ENCODE results near the gene MOGAT2. TPM values are rescaled to one million over a fixed set of nuclear protein-coding genes. Genes with fewer than 3 reads are reported as not detected.

The MOGAT2 gene
- total RNA-seq, 2 donors from 2014 or later = not detected

DNA sequence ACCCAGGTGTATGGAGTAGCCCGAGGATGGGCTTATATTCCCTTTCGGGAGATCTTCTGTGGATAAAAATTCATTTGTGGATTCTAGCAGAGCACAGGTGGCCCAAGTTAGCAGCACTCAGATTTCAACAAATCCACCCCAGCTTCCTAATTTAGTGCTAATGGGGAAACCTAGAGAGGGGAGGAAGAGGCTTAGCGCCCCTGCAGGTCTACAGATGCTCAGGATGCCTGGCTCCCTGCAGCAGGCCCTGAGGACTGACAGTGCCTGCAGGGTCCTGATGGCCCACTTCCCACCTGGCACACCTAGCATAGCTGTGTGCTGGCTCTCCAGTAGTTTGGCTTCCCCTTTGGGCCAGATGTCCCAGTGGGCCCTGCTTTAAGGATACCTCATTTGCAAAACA is 57.4 kb downstream of the MOGAT2 start:
- Histone ChIP-seq H3K27ac (no peak overlapping the region), H3K9me3 (no peaks in the 10 kb centered on the region), H3K4me3 (no peak overlapping the region), H3K4me1 (ENCODE audit: control insufficient read depth in 1 of 2, low read depth in 2 of 2) (no peaks in the 10 kb centered on the region), H3K36me3 (no peaks in the 10 kb centered on the region), H3K27me3 (replicated peaks; ENCODE audit: insufficient read depth) (no peaks in the 10 kb centered on the region)
- ATAC-seq (ENCODE audit: insufficient number of reproducible peaks, low FRiP score, low read depth) (no peak), DNase-seq (ENCODE audit: low spot score) (no peak)
- TF ChIP-seq, protein P1, sequence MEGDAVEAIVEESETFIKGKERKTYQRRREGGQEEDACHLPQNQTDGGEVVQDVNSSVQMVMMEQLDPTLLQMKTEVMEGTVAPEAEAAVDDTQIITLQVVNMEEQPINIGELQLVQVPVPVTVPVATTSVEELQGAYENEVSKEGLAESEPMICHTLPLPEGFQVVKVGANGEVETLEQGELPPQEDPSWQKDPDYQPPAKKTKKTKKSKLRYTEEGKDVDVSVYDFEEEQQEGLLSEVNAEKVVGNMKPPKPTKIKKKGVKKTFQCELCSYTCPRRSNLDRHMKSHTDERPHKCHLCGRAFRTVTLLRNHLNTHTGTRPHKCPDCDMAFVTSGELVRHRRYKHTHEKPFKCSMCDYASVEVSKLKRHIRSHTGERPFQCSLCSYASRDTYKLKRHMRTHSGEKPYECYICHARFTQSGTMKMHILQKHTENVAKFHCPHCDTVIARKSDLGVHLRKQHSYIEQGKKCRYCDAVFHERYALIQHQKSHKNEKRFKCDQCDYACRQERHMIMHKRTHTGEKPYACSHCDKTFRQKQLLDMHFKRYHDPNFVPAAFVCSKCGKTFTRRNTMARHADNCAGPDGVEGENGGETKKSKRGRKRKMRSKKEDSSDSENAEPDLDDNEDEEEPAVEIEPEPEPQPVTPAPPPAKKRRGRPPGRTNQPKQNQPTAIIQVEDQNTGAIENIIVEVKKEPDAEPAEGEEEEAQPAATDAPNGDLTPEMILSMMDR (IDR thresholded peaks at IDR 0.05) = no peak

DNA sequence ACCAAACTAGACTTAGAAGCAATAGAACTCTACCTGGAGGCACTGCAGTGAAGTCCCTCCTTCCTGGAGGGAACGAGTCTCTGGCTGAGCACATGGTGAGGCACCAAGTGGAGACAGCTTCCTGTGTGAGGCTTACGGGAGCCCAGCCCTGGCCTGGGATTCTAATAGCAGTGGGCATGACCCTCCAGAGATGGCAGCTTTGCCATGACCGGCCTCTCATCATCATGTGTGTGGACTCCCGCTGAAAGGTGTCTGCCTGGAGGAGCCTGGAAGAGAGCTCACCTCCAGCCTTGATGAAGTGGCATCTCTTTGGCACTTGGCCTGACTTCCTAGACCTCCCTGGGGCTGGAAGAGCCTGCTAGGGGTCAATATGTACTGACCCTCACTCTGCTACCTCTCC is 58.9 kb downstream of the MOGAT2 start:
- Histone ChIP-seq H3K27me3 (replicated peaks; ENCODE audit: insufficient read depth) (no peaks in the 10 kb centered on the region), H3K4me3 (no peak overlapping the region), H3K9me3 (no peaks in the 10 kb centered on the region), H3K4me1 (ENCODE audit: control insufficient read depth in 1 of 2, low read depth in 2 of 2) (no peaks in the 10 kb centered on the region), H3K27ac (no peak overlapping the region), H3K36me3 (no peaks in the 10 kb centered on the region)
- TF ChIP-seq, protein P1 (IDR thresholded peaks at IDR 0.05) = no peak
- no peak for ATAC-seq (ENCODE audit: insufficient number of reproducible peaks, low FRiP score, low read depth)
- no peak for DNase-seq (ENCODE audit: low spot score)

DNA sequence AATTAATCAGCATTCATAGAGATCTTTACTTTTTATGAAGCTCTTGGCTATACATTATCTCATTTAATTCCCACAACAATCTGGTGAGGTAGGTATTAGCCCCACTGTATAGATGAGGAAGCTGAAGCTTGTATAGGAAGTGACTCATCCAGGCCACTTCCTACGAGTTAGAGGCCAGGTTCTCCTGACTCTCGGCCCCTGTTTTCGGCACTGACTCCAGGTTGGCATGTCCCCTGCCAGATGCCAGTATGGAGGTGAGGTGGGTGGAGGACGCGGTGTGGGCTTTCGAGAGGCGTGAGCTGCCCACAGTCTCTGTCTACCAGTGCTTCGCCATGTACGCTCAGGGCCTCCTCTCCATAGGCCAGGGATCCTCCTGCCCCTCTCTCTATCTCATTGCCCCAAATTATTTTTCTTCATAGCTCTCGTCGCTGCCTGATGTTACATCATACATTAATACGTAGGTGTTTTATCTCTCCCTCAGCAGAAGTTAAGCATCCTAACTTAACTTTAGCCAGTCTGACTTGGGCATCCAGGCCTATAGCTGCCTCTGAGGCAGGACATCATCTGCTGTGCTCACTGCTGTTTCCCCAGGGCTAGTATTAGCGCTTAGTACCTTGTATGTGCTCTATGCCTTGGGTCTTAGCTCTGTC is 59.9 kb downstream of the MOGAT2 start:
- Histone ChIP-seq H3K9me3 (no peaks in the 10 kb centered on the region), H3K27me3 (replicated peaks; ENCODE audit: insufficient read depth) (no peaks in the 10 kb centered on the region), H3K4me1 (ENCODE audit: control insufficient read depth in 1 of 2, low read depth in 2 of 2) (no peaks in the 10 kb centered on the region), H3K36me3 (no peaks in the 10 kb centered on the region), H3K4me3 (no peak overlapping the region), H3K27ac (no peak overlapping the region)
- no peak for ATAC-seq (ENCODE audit: insufficient number of reproducible peaks, low FRiP score, low read depth)
- DNase-seq (ENCODE audit: low spot score) = no peak
- TF ChIP-seq, protein P1 (IDR thresholded peaks at IDR 0.05) = no peak

DNA sequence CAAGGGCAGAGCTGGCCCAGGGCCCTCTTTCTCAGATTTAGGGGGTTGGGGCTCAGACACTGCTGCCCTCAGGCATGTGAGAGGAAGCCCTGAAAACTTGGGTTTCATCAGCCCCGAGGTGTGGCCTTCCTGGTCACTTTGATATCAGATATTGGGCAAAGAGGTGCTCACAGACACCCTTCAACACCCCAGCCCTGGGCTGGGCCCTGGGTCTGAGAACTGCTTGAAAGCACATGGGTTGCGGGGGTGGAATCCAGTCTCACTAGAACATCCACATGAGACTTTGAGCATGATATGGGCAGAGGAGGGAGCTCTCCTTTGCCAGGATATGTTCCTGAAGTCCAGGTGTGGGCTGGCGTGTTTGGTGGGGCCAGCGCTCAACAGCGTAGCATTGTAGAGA is 61.3 kb downstream of the MOGAT2 start:
- ATAC-seq (ENCODE audit: insufficient number of reproducible peaks, low FRiP score, low read depth) (no peak), DNase-seq (ENCODE audit: low spot score) (no peak)
- Histone ChIP-seq H3K27me3 (replicated peaks; ENCODE audit: insufficient read depth) (no peaks in the 10 kb centered on the region), H3K27ac (no peak overlapping the region), H3K4me1 (ENCODE audit: control insufficient read depth in 1 of 2, low read depth in 2 of 2) (no peaks in the 10 kb centered on the region), H3K9me3 (no peaks in the 10 kb centered on the region), H3K4me3 (no peak overlapping the region), H3K36me3 (no peaks in the 10 kb centered on the region)
- TF ChIP-seq, protein P1 (IDR thresholded peaks at IDR 0.05) = no peak

GRCh38 chr11:75779960-75780359 is 62.3 kb downstream of the MOGAT2 start:
- DNase-seq (ENCODE audit: low spot score) (no peak), ATAC-seq (ENCODE audit: insufficient number of reproducible peaks, low FRiP score, low read depth) (no peak)
- H3K4me1 ChIP-seq (ENCODE audit: control insufficient read depth in 1 of 2, low read depth in 2 of 2) = no peaks in the 10 kb centered on the region
- TF ChIP-seq, protein P1 (IDR thresholded peaks at IDR 0.05) = no peak
- no peaks in the 10 kb centered on the region for H3K9me3 ChIP-seq
- no peak overlapping the region for H3K27ac ChIP-seq
- no peak overlapping the region for H3K4me3 ChIP-seq
- no peaks in the 10 kb centered on the region for H3K27me3 ChIP-seq (replicated peaks; ENCODE audit: insufficient read depth)
- no peaks in the 10 kb centered on the region for H3K36me3 ChIP-seq
